Stimulated activated CD4-positive, alpha-beta T cell treated with anti-CD3 and anti-CD28 coated beads, TNF-alpha, amount 100 ng/mL, for 1 hour (primary cell): ENCODE measurements around the gene NEK3.
A peak's percentile ranks its signal among the peaks of the same experiment; 100 is the strongest.
"Not testable (repeated sequence)": the region's sequence is repeated elsewhere in the genome, so short reads cannot be mapped to it uniquely, and the experiment has no call there.

Source experiments
- DNase-seq, 3 donors: peaks; one replicate each; pipeline ENCODE4 v3.0.0-alpha.2; 2020; ENCODE audit warnings: low read depth in 3 of 3, low spot score in 1 of 3

Gene NEK3

DNA sequence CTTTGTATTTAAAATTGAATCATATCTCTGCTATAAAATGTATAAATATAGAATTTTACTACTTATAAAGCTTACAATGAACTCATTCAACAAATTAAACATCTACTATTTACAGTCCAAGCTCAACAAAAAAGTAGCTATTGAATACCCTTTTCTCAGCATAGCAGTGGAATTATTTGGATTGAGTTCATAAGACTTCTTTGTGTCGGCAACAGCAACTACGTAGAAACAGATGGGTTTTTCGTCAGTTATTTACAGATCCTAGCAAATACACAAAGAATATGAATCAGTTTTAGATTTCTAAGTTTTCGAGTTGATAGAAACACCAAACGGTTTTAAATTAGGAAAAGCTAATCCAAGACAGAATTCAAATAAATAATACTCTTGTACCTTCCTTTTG lies 10.4 kb upstream of the NEK3 start:
- no peak for DNase-seq

GRCh38 chr13:52165411-52165810 lies 6.0 kb upstream of the NEK3 start:
- DNase-seq: no peak

GRCh38 chr13:52164989-52165388 lies 5.6 kb upstream of the NEK3 start:
- no peak for DNase-seq

- not testable (repeated sequence) for DNase-seq
These were observed 4.5 kb upstream of the NEK3 start for GRCh38 chr13:52163878-52164277.

- no peak for DNase-seq
These were observed 3.1 kb upstream of the NEK3 start for GRCh38 chr13:52162279-52163101.

DNA sequence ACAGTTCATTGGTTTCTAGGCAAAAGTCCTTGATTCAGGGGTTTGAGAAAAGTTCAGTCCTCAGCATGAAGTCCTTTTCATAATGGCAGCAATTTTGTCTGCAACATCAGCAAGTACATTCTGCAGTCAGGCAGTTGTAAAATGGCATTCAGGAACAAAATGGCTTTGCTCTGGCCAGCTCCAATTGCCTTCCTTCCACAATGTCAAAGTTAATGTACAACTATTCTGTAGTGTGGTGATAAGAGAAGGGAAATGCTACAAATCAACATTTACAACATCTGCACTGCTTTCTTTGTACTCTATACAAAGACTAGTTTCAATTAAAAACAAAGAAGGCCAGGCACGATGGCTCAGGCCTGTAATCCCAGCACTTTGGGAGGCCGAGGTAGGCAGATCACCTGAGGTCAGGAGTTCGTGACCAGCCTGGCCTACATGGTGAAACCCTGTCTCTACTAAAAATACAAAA lies 1.8 kb upstream of the NEK3 start:
- DNase-seq: no peak

GRCh38 chr13:52160506-52160905 lies 1.1 kb upstream of the NEK3 start:
- DNase-seq: no peak

DNA sequence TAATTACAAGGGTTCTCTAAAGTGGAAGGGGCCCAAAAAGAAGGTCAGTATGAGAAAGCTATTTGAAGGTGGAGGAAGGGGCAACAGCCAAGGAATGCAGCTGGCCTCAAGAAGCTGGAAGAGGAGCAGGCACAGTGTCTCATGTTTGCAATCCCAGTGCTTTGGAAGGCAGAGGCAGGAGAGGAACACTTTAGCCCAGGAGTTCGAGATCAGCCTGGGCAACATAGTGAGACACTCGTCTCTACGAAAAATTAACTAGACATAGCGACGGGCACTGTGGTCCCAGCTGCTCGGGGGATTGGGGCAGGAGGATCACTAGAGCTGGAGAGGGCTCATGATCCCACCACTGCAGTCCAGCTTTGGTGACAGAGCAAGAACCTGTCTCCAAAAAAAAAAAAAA lies 656 bp upstream of the NEK3 start:
- DNase-seq: no peak

GRCh38 chr13:52158629-52159158 lies 703 bp downstream of the NEK3 start:
- DNase-seq: no peak

- no peak for DNase-seq
These were observed 2.6 kb downstream of the NEK3 start for GRCh38 chr13:52156724-52157261.

GRCh38 chr13:52155177-52155576 lies 4.2 kb downstream of the NEK3 start:
- no peak for DNase-seq

DNA sequence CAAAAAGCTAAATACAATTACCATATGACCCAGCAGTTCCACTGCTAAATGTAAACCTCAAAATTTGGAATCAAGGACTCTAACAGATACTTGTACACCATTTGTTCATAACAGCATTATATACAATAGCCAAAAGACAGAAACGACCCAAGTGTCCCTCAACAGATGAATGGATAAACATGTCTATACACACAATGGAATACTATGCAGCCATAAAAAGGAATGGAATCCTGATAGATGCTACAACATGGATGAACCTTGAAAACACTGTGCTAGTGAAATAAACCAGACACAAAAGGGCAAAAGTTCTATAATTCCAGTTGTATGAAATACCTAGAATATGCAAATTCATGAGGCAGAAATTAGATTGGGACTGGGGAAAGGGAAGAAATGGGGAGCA lies 12.2 kb downstream of the NEK3 start:
- DNase-seq: no peak

- no peak for DNase-seq
These were observed 18.1 kb downstream of the NEK3 start for GRCh38 chr13:52141299-52141698.

GRCh38 chr13:52137489-52137888 lies 21.9 kb downstream of the NEK3 start:
- DNase-seq: no peak

- DNase-seq: no peak
These were observed 22.6 kb downstream of the NEK3 start for GRCh38 chr13:52136763-52137162.

GRCh38 chr13:52130641-52131040 lies 28.8 kb downstream of the NEK3 start:
- DNase-seq: no peak

GRCh38 chr13:52128714-52129700 lies 30.4 kb downstream of the NEK3 start, which contains the start of gene NEK5:
NEK5 (minus strand) TSS chr13:52129073; CDS start chr13:52127482, 1,591 bp downstream.
- peak in 2 of 3 donors; percentile 2 to 37 for DNase-seq

- peak in 1 of 3 donors; percentile 29 for DNase-seq
These were observed 31.4 kb downstream of the NEK3 start for GRCh38 chr13:52127783-52128702.

DNA sequence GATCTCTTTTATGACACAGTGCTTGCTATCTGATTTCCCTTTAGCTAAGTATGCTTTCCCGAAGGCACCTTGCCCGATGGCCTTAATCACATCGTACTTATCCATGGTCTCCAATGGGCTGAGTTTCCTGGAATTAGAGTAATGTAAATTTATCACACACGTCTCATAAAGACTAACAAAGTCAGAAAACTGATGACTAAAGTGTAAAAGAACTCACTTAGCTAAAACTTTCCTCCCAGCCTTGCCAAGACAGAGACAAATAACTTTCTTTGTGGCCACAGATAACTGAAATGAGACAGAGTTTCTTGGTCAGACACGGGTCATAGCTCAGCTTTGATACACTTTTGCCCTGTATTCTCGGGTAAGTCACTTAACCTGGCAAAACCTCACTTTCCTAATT lies 32.0 kb downstream of the NEK3 start:
- no peak for DNase-seq

- DNase-seq: no peak
These were observed 33.9 kb downstream of the NEK3 start for GRCh38 chr13:52125547-52125946.
